Tibial nerve (tissue), 4 donors: Measurements from ENCODE around the gene PHYHIPL. TPM values are rescaled to one million over a fixed set of nuclear protein-coding genes. Genes with fewer than 3 reads are reported as not detected.

ENCODE experiments used
- DNase-seq, 2 donors: peaks; one replicate each; pipeline ENCODE4 v3.0.0-alpha.2; 2019; ENCODE audit warnings: low spot score in 2 of 2
- H3K27ac ChIP-seq, 4 donors: fragments of 200-600 bp; sonication (generic) in 3 of 4; one replicate each; pipeline ENCODE4 v1.5.1; 2017 to 2019; ENCODE audit warnings: mild to moderate bottlenecking in 1 of 4
- H3K27me3 ChIP-seq, 2 donors: fragments of 200-600 bp; sonication (generic) in 1 of 2; one replicate each; pipeline versions ENCODE4 v1.5.1 to v1.6.0; 2017 to 2019
- H3K36me3 ChIP-seq, 3 donors: fragments of 200-600 bp; sonication (generic); one replicate each; pipeline ENCODE4 v1.5.1; 2018 to 2019
- H3K4me1 ChIP-seq, 4 donors: fragments of 200-600 bp; sonication (generic) in 3 of 4; one replicate each; pipeline ENCODE4 v1.5.1; 2017 to 2019
- H3K4me3 ChIP-seq, 4 donors: fragments of 200-600 bp; sonication (generic) in 3 of 4; one replicate each; pipeline ENCODE4 v1.5.1; 2017 to 2019; ENCODE audit warnings: mild to moderate bottlenecking in 1 of 4, moderate library complexity in 1 of 4
- H3K9me3 ChIP-seq, 4 donors: fragments of 200-600 bp; sonication (generic) in 3 of 4; one replicate each; pipeline ENCODE4 v1.5.1; 2017 to 2019
- CTCF ChIP-seq, 5 experiments: fragments of 200-600 bp in 3 of 5; fragments of 450-650 bp in 2 of 5; sonication (generic) in 3 of 5; IDR thresholded peaks; one replicate each; pipeline ENCODE4 v1.5.1; 2016 to 2019; ENCODE audit warnings: antibody characterized with exemption in 5 of 5, mild to moderate bottlenecking in 3 of 5, moderate library complexity in 2 of 5
- EP300 ChIP-seq, 2 donors: sonication (generic); formaldehyde crosslinking; IDR thresholded peaks; one replicate each; pipeline ENCODE4 v1.6.1; 2017; ENCODE audit warnings: antibody characterized with exemption in 2 of 2, mild to moderate bottlenecking in 1 of 2
- POLR2A ChIP-seq, 2 donors: fragments of 450-650 bp; IDR thresholded peaks; one replicate each; pipeline ENCODE4 v1.6.1; 2017; ENCODE audit warnings: antibody characterized with exemption in 2 of 2, mild to moderate bottlenecking in 2 of 2, moderate library complexity in 2 of 2
- WGBS, 2 donors: methylation state at CpG; one replicate each; pipeline ENCODE4 v1.1.5; 2018; 5-methylcytosine and 5-hydroxymethylcytosine counted together
- total RNA-seq, 4 donors: library from RNA; depleted of rRNA; stranded (reverse); fragments of >200 nt; gene quantifications; one replicate each; pipeline ENCODE4 v1.1.0, GENCODE V29; 2016

Gene PHYHIPL
- total RNA-seq, 4 donors from 2014 or later, result 0.20 TPM; not detected in 3

- H3K36me3 ChIP-seq, result no peaks in the 10 kb centered on the region
- peaks cover 0 to 5% (median 0%) of the 10 kb centered on the region in 4 donors for H3K4me1 ChIP-seq
- H3K27ac ChIP-seq, result no peak overlapping the region
- H3K4me3 ChIP-seq, result no peak overlapping the region
- TF ChIP-seq EP300 (IDR thresholded peaks at IDR 0.05) (no peak), POLR2A (IDR thresholded peaks at IDR 0.05) (no peak), CTCF (IDR thresholded peaks at IDR 0.05) (no peak)
- no peaks in the 10 kb centered on the region for H3K27me3 ChIP-seq
- WGBS, 2 donors, result 79 to 82% methylated on average over 4 of the region's 4 CpGs
- no peak for DNase-seq
- H3K9me3 ChIP-seq, result no peaks in the 10 kb centered on the region
Measured at GRCh38 chr10:59290448-59290847, 114.0 kb downstream of the PHYHIPL start.

Other genes starting within 250 kb of the PHYHIPL start
- 10 to 100 TPM; 10.3 to 36.9 (median 20.6) TPM for gene FAM13C, start 185.9 kb downstream of the PHYHIPL start, total RNA-seq